ENCODE data around the gene WWOX.

The WWOX gene

DNA sequence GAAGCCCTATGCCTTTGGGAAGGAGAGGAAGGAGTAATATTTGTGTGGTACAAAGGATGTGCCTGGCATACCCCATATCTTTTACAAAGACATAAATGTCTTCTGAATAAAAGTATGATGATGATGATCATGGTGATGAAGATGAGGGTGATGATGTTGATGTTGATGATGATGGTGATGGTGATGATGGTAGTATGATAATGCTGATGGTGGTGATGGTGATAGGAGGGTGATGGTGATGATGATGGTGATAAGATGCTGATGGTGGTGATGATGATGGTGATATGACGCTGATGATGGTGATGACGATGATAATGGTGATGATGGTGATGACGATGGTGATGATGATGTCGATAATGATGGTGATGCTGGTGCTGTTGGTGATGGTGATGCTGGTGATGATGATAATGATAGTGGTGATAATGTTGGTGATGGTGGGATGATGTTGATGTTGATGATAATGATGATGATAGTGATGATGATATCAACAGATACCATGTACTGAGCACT, 684.2 kb downstream of the WWOX start:
- no peak for DNase-seq

DNA sequence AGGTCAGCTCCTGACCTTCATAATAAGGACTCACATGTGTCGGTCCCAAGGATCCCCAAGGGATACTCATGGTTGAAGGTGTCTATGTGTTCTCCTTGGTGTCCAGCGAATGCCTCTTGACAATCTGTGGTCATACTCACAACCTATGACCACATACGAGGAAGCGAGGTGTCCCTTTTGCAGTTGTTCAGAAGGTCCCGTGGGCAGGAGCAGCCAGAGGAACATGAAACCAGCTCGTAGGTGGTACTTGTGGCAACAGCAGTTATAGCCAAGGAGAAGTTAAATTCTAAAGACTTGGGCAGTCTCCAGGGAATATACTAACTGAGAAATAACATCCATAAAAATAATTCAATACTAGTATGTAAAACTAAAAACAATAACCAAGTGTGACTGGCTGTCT, 685.3 kb downstream of the WWOX start:
- no peak for DNase-seq

GRCh38 chr16:78785218-78785617, 685.8 kb downstream of the WWOX start:
- DNase-seq, result no peak

DNA sequence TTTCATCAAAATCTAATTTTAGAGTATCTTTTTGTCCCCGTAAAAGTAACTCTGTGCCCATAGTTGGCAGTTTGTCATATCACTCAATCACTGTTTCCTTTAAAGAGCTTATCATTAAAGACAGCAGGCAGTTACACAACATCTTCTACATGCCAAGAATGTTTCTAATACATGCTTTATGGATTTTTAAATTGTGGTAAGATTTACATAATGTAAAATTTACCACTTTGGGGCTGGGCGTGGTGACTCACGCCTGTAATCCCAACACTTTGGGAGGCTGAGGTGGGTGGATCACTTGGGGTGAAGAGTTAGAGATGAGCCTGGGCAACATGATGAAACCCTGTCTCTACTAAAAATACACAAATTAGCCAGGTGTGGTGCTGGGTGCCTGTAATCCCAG, 687.2 kb downstream of the WWOX start:
- no peak for DNase-seq

- no peak for DNase-seq
Observed at GRCh38 chr16:78788276-78788675, 688.8 kb downstream of the WWOX start.

DNA sequence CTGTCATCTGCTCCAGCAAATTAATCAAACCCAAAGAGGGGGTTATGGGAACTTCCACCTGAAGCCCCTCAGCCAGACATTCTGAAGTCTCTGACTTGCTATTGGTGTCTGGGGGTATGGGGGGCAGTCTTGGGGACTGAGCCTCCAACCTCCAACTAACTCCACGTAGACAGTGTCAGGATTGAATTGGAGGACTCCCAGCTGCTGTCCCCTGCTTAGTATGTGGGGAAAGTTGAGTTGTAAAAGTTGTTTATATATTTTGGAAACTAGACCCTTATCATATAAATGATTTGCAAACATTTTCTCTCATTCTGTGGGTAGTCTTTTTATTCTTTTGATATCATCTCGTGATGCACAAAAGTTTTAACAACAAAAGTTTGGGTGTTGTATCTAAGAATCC, 689.2 kb downstream of the WWOX start:
- no peak for DNase-seq

DNA sequence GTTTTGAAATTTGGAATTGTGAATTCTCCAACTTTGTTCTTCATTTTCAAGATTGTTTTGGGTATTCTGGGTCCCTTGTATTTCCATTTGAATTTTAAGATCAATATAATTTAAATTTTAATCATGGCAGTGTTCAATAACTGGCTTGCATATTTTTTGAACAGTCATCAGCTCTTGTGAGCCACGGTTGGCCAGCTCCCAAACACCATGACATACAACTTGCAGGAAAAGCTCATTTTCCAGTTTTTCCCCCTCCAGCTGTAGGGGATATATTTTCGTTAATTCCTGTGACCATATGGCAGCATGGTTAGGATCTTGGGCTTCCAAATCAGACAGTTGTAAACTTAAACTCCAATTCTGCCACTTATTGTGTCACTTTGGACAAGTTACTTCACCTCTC, 690.1 kb downstream of the WWOX start:
- no peak for DNase-seq

DNA sequence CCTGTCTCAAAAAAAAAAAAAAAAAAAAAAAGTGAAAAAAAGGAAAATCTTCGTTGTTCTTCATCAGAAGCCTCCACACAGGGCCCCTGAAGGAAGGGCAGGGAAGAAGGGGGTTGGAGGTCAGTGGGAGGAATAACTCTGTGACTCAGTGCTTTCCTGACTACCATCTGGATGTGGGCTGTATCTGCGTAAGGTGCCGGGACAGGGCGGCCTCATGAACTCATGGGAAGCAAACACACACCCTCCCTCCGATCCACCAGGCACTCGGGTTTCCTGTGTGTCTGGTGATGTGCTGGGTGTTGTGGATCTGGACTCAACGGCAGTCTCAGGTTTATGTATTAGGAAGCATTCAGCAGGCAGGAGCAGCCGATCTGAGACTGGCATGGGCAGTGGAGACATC, 691.6 kb downstream of the WWOX start:
- no peak for DNase-seq

GRCh38 chr16:78791926-78792325, 692.5 kb downstream of the WWOX start:
- no peak for DNase-seq

GRCh38 chr16:78792952-78793351, 693.5 kb downstream of the WWOX start:
- no peak for DNase-seq

DNA sequence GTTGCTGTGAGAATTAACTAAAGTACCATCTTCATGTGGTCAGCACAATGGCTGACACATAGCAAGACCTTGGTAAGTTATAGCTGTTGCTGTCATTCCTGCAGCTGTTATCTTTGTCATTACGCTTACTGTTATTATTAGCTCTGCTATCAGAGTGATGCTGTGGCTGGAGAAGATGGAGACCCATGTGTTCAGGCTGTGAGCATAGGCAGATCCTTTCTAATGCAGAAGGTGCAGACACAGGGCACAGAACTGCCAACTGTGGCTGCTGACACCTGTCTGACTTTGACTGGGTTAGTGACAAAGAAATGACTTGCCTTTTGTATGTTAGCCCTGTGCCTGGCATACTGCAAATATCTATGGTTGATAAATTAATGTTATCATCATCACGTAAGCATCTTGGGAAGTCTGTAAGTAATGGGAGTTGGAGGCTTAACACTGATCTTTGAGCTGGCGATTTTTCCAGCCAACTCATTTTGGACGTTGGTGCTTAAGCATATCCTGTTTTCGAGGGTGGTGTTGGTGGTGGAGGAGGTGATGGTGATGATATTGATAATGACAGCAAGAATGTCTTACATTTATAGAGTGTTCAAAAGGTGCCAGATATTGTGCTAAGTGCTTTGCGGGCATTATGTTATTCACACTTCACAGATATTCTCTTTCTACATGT, 695.3 kb downstream of the WWOX start:
- DNase-seq, result no peak

DNA sequence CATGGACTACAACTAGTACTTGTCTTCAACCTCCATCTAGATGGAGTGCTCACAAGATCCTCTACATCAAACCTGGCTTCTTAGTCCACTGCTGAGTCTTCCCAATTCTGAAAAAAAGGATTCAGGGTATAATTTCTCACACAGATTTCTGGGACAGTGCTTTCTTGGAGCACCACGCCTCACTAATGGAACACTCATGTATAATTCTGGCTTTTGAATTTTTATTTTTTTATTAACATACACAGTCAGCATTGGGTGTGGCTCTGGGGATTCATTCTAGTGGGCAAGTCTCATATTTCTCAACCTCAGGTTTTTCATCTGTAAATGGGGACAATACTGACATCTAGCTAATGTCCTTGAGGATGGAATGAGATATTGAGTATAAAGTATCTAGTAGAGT, 696.0 kb downstream of the WWOX start:
- DNase-seq, result no peak

GRCh38 chr16:78796221-78796866, 696.9 kb downstream of the WWOX start:
- peak; percentile 40 for DNase-seq

- DNase-seq, result no peak
Observed at GRCh38 chr16:78799429-78799828, 700.0 kb downstream of the WWOX start.

DNA sequence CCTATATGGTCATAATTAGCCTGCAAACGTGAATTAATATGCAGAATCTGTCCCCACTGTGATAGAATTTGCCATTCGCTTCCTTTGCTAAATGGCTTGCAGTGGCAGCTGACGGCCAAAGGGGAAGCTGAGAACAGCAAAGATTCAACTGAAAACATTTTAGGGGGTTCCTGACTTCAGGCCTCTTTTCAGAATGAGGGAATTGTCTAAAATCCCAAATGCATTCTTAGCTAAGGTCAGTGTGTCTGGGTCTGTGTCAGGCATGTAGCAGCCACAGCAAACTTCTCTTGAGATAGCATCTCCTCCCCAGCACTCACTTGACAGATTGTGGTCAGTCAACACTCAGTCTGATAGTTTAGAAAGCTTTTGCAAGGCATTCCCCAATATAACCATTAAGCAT, 701.1 kb downstream of the WWOX start:
- DNase-seq, result no peak

DNA sequence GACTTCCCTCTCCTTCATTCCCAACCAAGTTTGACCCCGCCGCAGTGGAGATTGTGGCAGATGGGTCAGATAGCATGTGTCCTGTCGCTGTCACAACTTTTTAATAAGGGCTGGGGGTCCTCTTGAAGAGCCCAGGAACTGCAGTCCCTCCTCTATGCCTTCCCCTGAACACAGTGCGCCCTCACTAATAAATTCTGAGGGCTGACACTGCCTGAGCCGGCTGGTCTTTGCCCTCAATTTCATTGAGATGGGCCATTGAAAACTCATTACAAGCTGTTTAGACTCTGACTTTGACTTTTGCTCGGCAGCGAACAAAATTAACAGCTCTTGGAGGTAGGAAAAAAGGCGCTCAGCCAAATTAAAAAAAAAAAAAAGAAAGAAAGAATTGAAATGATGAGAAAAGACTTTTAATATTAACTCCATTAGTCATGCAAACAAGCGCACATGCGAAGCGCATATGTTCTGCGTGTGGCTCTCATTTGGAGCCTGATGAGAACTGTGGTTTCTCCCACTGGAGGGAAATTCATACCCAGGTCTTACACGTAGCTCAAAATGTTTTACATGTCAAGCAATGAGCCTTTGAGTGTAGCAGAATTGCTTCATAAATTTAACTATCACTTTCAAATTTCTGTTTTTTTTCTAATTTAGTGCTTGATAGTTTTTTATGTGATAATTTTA, 704.7 kb downstream of the WWOX start:
- no peak for DNase-seq

- no peak for DNase-seq
Observed at GRCh38 chr16:78805556-78805955, 706.1 kb downstream of the WWOX start.

- DNase-seq, result no peak
Observed at GRCh38 chr16:78811247-78811646, 711.8 kb downstream of the WWOX start.

GRCh38 chr16:78812582-78812981, 713.1 kb downstream of the WWOX start:
- DNase-seq, result no peak

GRCh38 chr16:78813661-78814311, 714.3 kb downstream of the WWOX start:
- no peak for DNase-seq

GRCh38 chr16:78815713-78816112, 716.3 kb downstream of the WWOX start:
- no peak for DNase-seq

GRCh38 chr16:78816499-78817195, 717.2 kb downstream of the WWOX start:
- DNase-seq, result no peak

All from fibroblast of skin of back (primary cell).